CD4-positive, alpha-beta T cell treated with Interferon alpha-2 for 1 hour (primary cell): ENCODE data around the gene OR5T3.
"Not testable (repeated sequence)": the region's sequence is repeated elsewhere in the genome, so short reads cannot be mapped to it uniquely, and the experiment has no call there.

Experiments
- DNase-seq, 2 donors: peaks; one replicate each; pipeline ENCODE4 v3.0.0-alpha.2; 2020 to 2022

Gene OR5T3

DNA sequence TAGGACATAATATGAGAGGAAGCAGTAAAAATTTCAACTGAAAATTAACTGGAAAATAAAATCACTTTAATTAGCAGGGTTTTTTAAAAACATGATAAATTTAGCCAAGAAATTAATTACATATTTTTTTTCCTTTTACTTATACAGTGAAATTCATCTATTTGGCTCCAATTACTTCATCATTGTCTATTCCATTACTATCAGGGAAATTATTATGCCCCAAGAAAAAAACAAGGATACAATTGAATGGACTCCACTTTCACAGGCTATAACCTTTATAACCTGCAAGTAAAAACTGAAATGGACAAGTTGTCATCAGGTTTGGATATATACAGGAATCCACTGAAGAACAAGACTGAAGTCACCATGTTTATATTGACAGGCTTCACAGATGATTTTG, at the start of gene OR5T3:
TSS of gene OR5T3 (plus strand) at position 301 of the 400 bp plus-strand sequence. CDS start at position 301, 0 bp downstream.
- DNase-seq: no peak

DNA sequence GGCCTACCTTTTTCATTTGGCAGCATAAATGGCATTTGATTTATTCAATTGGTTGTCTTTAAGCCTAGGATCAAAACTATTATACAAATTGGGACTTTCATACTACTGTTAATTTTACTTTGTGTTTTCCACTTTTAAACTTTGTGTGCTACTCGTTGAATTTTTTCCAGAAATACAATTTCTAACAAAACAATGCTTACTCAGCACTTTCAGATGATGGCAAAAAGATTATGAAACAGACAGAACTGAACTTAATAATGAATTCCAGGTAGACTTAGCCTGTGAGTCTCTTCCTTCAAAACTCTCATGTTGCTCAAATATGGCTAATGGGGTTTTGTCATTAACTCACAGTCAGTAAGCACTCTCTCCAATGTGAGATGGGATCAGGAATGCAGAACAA, 44.3 kb upstream of the OR5T3 start:
- DNase-seq: no peak

DNA sequence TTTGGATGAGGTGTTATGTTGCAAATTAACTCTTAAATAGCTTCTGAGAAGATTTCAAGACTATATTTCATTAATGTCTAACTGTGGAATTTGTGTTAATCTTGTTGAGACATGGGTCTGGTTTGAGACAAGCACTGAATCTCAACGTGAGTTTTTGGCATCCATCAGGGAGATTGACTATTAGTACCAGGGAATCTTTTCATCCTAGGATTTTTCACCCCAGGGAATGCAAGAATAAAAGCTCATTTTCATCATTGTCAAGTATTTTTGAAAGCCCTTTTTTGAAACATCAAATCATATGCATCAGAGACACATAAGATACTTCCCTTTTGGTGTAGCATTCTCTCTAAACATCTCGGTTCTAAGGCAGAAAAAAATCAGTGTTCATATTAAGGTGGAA, 37.5 kb upstream of the OR5T3 start:
- DNase-seq: no peak

DNA sequence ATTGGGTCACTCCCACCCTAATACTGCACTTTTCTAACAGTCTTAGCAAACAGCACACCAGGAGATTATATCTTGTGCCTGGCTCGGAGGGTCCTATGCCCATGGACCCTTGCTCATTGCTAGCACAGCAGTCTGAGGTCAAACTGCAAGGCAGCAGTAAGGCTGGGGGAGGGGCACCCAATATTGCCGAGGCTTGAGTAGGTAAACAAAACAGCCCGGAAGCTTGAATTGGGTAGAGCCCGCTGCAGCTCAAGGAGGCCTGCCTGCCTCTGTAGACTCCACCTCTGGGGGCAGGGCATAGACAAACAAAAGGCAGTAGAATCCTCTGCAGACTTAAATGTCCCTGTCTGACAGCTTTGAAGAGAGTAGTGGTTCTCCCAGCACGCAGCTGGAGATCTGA, 32.3 kb upstream of the OR5T3 start:
- not testable (repeated sequence) for DNase-seq

DNA sequence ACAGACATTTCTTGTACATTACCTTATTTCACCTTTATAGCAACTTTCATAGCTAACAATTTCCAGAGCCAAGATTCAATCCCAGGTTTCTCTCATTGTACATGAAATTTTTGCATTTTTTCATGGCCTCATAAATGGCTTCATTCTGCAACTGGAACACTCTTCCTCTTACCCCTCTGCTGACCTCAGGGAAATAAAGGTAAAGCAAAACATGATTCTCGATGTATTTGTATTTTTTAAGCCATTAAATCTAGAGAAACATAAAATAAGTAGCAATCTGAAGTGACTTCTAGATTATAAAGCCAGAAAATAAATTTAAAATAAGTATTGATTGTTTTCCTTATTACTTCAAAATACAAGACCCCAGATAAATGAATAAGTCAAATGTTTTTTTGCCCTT, 17.9 kb upstream of the OR5T3 start, which contains the start of gene OR5T2:
TSS of gene OR5T2 (minus strand) at position 101 of the 400 bp plus-strand sequence. CDS start 1,193 bp downstream, outside the sequence.
- DNase-seq: no peak

DNA sequence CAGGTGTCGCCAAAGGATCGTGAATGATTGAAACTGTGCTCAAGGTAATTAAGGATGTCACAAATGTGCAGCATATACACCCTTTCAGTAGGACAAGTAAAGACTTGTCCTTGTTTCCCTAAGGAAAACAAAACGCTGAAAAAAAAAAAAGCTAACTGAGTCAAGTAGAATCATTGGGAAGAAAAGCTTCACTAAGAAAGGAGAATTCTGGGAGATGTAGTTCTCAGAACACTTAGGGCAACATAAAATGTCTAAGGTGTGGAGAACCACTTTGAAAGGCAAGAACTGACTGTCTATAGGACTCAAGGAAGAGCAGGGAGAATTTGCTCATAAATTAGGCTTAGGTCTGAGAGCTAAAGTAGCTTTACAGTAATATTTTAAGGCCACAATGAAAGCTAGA, 19.0 kb downstream of the OR5T3 start:
- no peak for DNase-seq

DNA sequence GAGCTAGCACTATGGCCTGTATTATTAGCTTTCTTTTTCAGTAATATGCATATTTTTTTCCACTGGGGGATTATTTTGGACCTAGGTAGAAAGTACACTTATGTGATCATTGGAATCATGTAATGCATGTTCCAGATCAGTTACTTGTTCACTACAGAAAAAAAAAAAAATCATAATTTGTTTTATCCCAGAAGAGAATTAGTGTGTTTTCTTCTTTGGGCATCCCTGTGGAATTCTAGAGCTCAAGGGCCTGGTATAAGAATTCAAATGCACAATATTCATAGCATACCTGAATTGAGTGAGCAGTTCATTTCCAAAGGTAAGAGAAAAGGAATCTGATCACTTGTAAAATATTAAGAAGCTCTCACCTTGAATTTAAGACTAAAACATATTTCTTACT, 21.8 kb downstream of the OR5T3 start, which contains the start of gene OR5T1:
TSS of gene OR5T1 (plus strand) at position 301 of the 400 bp plus-strand sequence. CDS start 1,485 bp downstream, outside the sequence.
- DNase-seq: no peak

DNA sequence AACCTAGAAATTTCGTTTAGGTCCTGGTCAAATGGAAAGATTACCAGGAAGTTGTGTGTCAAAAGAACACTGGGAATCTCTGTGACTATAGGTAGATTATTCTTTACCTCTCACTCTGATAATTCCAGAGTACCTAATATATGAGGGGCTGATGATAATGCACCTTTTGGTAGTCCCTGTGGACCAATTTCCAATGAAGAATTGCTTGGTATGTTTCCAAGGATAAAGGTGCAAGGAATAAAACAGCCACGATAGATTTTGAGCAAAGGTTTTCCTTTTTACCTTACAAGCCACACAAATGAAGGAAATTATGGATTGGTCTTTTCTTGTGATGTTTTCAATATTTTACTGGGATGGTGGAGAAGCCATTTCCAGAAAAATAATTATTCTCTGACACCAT, 40.1 kb downstream of the OR5T3 start, which contains the start of gene OR8H1:
TSS of gene OR8H1 (minus strand) at position 101 of the 400 bp plus-strand sequence. CDS start 1,192 bp downstream, outside the sequence.
- DNase-seq: no peak

DNA sequence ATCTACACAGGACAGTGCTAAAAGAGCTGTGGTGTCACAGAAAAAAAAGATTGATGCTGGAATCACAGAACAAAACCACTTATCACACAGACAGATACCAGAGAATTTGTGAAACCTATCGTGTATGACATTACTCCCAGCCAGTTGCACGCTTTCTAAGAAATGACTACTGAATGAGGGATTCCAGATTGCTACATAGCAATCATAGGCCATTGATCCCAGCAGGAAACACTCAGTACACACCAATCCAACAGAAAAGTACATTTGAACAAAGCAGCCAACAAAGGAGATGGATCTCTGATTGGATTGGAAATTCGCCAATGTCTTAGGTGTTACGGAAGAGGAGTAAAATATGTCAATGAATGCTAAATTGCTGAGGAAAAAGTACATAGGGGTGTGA, 44.8 kb downstream of the OR5T3 start:
- no peak for DNase-seq
